ENCODE data around the gene IL24.
"Not testable (repeated sequence)": the region's sequence is repeated elsewhere in the genome, so short reads cannot be mapped to it uniquely, and the experiment has no call there.

The IL24 gene

DNA sequence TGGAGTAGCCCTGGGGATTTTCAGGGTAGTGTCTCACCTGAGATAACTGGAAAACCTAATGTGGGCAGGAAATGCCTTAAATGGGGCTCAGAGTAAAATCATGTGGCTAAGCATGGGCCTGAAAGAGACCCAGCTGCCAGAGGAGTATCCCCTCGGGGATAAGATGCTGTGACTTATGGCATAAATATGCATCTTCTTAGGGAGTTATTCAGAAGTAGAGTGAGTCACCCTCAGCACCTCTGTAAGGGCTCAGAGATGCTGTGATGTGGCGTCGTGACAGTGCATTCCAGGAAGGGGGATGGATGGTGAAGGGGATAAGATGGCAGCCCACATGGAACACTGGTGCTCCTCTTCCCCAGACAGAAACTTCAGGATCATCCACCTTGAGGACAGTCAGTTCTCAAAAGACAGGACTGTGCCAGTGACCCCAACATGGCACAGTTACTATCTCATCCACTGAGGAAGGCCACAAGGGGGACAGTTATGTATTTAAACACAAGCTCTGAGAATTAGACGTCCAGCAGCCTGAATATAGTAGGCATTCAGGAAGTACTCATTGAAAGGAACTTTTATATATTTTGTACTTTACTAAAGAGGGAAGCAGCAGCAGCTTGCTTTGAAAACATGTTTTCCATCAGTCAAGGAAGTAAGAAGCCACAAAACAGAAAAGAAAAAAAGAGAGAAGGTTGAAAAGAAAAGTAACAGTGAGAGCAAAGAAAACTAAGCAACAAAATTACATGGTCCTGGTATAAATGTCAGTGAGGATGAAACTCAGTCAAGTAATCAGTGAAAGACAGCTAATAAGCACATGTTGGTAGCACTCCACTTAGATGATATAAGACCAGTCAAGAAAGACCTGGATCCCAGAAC lies 8.3 kb downstream of the IL24 start:
- DNase-seq, result no peak

DNA sequence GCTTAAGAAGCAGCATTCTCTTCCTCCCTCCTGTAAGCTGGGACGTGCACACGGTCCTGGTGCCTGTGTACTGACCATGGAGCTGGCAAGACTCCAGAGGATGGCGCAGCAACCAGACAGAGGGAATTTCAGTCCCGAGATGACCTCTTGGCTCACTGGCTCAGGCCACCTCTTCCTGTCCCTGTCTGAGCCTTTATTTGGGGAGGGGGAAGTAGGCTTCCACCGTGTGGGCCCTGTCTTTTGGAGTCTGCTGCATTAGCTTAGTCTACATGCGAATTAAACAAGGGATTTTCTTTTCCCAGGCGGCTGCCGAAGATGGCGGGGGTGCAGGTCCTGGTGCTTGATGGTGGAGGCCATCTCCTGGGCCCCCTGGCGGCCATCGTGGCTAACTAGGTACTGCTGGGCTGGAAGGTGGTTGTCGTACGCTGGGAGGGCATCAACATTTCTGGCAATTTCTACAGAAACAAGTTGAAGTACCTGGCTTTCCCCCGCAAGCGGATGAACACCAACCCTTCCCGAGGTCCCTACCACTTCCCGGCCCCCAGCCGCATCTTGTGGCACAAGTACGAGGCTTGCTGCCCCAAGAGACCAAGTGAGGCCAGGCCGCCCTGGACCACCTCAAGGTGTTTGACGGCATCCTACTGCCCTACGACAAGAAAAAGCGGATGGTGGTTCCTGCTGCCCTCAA lies 10.2 kb downstream of the IL24 start:
- peak; percentile 50 for DNase-seq

DNA sequence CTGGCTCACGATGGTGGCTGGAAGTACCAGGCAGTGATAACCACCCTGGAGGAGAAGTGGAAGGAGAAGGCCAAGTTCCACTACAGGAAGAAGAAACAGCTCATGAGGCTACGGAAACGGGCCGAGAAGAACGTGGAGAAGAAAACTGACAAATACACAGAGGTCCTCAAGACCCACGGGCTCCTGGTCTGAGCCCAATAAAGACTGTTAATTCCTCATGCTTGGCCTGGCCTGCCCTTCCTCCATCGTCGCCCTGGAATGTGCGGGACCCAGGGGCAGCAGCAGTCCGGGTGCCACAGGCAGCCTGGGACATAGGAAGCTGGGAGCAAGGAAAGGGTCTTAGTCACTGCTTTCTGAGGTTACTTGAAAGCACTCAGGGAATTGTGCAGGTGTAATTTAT lies 10.8 kb downstream of the IL24 start:
- no peak for DNase-seq

DNA sequence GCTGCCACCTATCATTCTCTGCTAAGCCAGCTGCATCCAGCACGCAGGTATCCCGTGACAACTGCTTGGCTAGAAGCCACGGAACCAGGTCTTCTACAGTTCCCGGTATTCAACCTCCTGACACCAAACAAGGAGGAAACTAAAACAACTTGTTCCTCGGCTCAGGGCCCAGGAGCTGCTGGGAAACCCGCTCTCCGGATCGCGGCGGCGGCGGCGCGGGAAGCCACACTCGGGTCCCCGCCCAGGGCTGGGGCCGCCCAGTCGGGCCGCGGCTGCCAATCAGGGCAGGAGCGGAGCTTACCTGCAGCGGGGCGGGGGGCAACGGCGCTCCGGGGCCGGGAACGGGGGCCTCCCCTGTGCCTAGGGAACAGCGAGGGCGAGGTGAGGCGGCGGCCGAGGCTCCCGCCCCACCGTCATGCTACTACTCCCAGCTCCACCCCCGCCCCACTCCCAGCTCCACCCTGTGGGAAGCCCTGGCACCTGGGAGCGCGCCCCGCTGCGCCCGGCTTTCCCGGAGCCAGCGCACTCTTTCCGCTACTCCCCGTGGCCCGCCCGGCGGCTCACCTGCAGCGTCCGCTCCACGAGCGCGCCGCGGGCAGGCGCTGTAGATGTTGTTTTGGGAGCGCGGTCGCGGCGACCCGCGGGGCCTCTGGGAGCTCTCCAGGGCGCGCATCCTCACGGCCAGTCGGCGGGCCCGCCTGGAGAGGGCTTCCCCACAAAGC lies 12.1 kb downstream of the IL24 start:
- no peak for DNase-seq

DNA sequence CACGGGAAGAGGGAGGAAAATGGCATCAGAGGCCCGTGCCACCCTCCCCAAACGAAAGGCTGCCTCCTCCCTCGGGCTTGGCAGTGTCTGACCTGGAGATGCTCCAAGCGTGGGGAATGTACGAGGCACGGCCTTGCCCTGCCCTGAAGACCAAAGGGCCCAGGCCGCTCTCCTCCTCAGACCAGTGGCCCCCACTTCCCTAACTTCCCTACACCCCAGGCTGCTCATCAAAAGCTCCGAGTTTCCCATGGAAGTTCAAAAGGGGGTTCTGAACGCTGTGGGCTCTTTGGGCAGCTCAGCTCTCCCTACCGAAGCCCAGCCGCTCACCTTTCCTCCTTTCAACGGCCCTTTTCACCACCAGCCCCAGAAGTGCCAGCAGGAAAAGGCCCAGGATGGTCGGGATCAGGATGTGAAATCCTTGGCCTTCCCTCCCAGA lies 12.7 kb downstream of the IL24 start:
- DNase-seq, result no peak

- DNase-seq, result peak; percentile 40
Observed at GRCh38 chr1:206911064-206911663, 13.9 kb downstream of the IL24 start.

DNA sequence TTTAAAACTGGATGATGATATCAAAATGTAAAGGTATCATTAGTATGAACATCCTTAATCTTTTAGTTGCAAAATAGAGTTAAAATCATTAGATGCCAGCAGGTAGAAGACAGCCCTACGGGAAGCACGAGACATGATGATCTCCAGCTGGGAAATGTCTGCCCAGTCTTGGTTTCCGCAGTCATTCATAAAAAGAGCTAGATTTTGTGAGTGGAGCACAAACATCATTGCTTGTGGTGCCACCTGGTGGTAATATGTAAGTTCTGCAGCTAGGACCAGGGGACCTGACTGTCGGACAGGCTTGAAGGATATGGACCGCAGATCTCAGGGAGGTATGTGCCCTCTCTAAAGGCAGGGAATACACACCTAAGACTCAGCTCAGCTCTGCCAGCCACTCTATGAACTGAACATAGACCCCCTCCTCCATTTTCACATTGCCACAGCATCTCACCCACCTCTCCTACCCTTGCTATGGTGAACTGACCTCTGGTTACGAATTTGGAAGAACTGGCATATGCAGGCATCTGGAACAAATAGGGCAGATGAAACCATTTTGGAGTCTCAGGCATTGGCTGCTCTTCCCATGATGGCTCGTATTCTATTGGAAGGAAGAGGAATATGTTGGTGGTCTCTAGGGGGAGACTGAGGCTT lies 15.3 kb downstream of the IL24 start:
- DNase-seq, result peak; percentile 55

DNA sequence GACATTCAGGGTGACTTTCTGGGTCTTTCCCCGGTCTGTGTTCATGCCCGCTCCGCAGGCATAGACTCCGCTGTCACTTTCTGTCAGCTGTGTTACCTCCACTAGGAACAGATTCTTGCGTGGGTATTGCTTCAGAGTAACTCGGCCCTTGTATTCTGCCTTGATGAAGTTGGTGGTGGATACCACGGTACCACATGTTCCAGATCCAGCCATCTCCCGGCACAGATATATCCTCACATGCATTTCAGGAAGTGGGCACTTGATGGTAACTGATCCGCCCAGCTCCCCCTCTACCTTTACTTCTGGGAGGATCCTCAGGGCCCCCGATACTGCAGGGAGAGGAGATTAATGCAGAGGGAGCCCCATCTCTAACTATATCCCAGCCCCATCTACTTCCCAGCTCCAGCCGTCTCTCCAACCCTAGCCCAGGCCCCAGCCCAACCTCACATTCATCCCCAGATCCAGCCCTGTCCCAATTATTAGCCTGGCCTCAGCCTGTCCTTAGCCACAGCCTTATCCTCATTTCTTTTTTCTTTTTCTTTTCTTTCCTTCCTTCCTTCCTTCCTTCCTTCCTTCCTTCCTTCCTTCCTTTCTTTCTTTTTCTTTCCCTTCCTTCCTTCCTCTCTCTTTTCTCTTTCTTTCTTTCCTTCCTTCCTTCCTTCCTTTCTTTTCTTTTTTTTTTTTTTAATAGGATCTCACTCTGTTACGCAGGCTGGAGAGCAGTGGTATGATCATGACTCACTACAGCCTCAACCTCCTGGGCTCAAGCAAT lies 16.7 kb downstream of the IL24 start:
- no peak for DNase-seq

DNA sequence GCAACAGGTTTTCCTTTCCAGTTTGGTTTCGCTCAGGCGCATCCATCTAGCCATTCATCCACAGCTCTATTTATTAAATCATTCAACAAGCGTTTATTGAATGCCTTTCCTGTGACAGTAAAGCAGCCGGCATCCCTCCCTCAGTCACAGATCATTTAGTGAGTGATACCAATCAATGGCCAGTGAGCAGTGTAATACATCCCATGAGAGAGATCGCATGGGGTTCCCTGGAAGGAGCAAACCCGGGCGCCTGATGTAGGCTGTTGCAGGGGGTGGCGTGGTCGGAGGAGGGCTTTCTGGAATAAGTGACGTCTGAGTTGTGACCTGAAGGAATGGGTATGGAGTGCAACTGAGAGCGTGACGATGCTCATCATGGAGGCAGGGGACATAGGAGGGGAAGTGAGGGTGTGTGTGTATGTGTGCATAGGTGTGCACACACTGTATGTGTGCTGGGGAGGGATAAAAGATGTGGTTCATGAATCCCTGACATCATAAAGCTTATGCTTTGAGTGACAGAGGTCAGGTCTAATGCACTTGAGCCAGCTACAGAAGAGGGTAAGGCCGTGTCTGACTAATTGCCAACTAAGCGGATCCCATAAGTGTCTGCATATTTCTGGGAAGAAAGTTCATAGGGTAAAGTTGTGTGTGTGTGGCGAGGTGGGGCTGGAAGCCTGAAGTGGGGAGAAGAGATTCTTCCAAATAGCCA lies 17.9 kb downstream of the IL24 start:
- no peak for DNase-seq

DNA sequence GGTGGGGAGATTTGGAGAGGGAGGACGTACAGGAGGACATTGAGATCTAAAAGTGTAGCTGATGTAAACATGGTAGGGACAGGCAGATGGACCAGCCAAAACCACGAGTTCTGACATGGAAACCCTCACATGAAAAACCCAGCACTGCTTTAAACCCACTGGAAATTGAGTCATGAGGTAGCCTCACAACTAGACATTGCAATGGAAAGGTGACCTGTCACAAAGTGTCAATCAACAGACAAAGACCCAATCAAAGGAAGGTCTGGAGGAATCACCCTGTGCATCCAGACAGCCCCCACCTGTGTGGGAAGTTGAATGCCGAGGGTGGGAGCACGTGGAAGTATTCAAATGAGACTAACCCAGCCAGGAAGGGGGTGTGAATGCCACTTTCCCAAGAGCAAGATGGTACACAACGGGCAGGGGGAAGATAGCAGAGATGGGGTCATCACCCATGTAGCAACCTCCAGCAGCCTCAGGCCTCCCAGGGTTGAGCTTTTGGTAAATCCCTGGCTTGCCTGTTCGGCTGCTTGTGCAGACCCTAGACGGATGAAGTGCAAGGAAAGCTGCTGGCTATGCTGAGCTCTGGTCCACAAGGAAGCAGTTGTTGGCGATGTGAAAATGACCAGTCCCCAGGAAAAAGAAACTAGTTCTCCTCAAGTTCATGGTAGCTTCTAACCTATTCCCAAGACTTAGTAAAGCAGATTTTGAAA lies 18.9 kb downstream of the IL24 start:
- no peak for DNase-seq

- no peak for DNase-seq
Observed at GRCh38 chr1:206918076-206918475, 20.8 kb downstream of the IL24 start.

DNA sequence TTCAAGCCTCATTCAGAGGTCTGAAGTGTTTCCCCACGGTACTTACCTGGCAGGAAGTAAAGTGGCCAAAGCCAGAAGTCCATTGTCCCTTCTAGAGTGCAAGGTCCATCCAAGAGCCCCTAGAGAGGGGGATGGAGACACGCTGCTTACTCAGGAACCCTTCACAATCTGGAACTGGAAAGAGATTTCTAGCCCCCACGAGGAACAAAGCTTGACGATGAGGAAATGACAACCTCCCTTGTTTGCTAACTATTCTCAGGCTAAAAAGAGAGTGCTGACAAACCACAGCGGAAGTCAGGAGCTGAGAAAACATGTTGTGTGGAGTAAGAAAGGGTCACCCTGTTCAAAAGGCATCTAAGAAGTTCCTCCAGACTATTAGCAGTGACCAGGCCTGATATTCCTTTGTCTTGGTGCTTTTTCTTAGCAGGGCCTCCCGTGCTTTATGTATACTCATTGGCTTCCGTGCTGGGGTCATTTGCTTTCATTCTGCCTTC lies 24.6 kb downstream of the IL24 start, which contains the start of gene FCMR:
FCMR (minus strand) TSS at position 170 of the 494 bp plus-strand sequence; CDS start at position 83, 87 bp downstream.
- no peak for DNase-seq

DNA sequence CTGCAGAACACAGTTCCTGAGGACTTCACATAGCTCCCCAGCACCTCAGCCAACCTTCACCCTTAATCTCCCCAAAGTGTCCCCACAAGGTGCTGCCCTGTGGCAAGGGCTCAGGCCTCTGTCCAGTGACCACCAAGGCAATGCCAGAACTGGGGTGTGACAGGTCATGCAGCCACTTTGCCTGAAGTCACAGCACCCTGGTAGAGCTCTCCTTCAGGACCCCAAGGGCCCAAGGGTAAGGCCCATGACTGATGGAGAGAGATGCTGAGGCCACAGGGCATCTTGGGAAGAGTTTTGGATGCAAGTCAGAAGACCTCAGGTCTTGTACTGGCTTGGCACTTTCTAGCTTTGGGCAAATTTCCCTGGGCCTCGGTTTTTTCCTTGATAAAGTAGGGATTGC lies 25.3 kb downstream of the IL24 start:
- DNase-seq, result no peak

- no peak for DNase-seq
Observed at GRCh38 chr1:206923009-206923960, 26.0 kb downstream of the IL24 start.

DNA sequence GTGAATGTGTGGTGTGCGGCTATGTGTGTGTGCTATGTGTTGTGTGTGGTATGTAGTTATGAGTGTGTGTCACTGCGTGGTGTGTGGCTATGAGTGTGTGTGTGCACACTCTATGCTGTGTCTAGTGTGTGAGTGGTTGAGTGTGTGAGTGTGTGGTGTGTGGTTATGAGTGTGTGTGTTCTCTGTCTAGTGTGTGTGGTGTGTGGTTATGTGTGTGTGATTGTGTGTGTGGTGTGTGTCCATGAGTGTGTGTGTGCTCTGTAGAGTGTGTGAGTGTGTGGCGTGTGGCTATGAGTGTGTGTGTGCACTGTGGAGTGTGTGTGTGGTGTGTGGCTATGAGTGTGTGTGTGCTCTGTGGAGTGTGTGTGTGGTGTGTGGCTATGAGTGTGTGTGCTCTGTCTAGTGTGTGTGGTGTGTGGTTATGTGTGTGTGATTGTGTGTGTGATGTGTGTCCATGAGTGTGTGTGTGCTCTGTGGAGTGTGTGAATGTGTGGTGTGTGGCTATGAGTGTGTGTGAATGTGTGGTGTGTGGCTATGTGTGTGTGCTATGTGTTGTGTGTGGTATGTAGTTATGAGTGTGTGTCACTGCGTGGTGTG lies 26.8 kb downstream of the IL24 start:
- not testable (repeated sequence) for DNase-seq

DNA sequence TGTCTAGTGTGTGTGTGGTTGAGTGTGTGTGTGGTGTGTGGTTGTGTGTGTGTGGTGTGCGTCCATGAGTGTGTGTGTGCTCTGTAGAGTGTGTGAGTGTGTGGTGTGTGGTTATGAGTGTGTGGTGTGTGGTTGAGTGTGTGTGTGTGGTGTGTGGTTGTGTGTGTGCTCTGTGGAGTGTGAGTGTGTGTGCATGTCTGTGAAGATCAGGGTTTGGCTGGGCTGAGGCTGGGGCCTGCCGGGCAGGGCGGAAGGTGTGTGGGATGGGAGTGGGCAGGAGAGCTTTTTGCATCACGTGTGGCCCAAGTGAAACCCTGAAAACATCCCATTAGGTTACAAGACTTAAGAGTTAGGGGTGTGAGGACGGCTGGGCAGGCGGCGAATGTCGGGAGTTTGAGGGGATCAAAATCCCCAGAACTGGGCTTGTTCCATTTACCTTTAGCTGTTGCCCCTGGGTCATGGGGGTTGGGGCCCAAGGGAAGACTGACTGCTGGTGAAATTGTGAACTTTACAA lies 27.4 kb downstream of the IL24 start:
- no peak for DNase-seq

DNA sequence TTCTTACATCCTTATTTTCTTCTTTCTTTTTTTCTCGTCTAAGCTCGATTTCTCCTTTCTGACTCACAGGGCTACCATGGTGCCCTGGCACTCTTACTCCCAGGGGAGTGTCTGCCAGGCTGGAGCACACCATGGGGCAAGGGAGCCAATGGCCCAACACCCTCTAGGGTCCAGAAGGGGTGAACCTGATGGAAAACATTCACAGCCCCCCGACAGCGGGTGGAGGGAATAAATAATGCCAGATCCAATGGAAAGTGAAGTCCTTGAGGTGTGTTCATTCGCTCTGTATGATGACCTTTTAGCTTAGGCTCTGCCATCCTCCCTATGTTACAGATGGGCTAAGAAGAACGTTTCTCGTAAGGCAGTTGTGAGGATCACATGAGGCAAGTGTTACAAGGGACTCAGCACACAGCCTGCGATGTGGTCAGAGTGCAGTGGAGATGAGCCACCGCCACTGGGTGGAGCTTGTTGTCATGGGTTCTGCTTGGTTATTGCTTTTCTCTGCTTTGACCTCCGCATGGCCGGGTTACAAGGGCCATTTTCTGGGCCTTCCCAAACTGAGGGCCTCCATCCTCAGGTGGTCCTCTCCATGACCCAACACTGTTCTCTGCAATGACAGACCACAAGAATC lies 28.0 kb downstream of the IL24 start:
- no peak for DNase-seq

GRCh38 chr1:206926286-206926685 lies 29.0 kb downstream of the IL24 start:
- no peak for DNase-seq
